ENCODE measurements around the gene TNFAIP8.

Gene TNFAIP8

GRCh38 chr5:119371146-119371545 is 15.3 kb downstream of the TNFAIP8 start:
- DNase-seq = no peak

GRCh38 chr5:119373449-119373858 is 17.6 kb downstream of the TNFAIP8 start:
- no peak for DNase-seq

- no peak for DNase-seq
These were observed 19.1 kb downstream of the TNFAIP8 start for GRCh38 chr5:119374901-119375300.

GRCh38 chr5:119377066-119377465 is 21.2 kb downstream of the TNFAIP8 start:
- DNase-seq = no peak

- DNase-seq = no peak
These were observed 22.4 kb downstream of the TNFAIP8 start for GRCh38 chr5:119378075-119378700.

- DNase-seq = no peak
These were observed 23.3 kb downstream of the TNFAIP8 start for GRCh38 chr5:119379096-119379495.

- DNase-seq = no peak
These were observed 24.2 kb downstream of the TNFAIP8 start for GRCh38 chr5:119379942-119380547.

GRCh38 chr5:119382169-119382568 is 26.4 kb downstream of the TNFAIP8 start:
- DNase-seq = no peak

GRCh38 chr5:119383008-119383407 is 27.2 kb downstream of the TNFAIP8 start:
- DNase-seq = no peak

GRCh38 chr5:119385136-119385535 is 29.3 kb downstream of the TNFAIP8 start:
- DNase-seq = no peak

- no peak for DNase-seq
These were observed 29.8 kb downstream of the TNFAIP8 start for GRCh38 chr5:119385536-119386128.

- DNase-seq = no peak
These were observed 31.0 kb downstream of the TNFAIP8 start for GRCh38 chr5:119386596-119387344.

GRCh38 chr5:119387945-119388618 is 32.3 kb downstream of the TNFAIP8 start:
- DNase-seq = no peak

GRCh38 chr5:119388619-119389190 is 32.9 kb downstream of the TNFAIP8 start:
- no peak for DNase-seq

GRCh38 chr5:119389288-119390030 is 33.6 kb downstream of the TNFAIP8 start:
- DNase-seq = no peak

- no peak for DNase-seq
These were observed 34.6 kb downstream of the TNFAIP8 start for GRCh38 chr5:119390404-119390803.

- DNase-seq = no peak
These were observed 37.4 kb downstream of the TNFAIP8 start for GRCh38 chr5:119393201-119393691.

GRCh38 chr5:119393746-119394145 is 37.9 kb downstream of the TNFAIP8 start:
- no peak for DNase-seq

- DNase-seq = no peak
These were observed 39.4 kb downstream of the TNFAIP8 start for GRCh38 chr5:119395080-119395836.

GRCh38 chr5:119396030-119396664 is 40.3 kb downstream of the TNFAIP8 start:
- no peak for DNase-seq
